ENCODE results near the gene EIF3B.
A peak's percentile ranks its signal among the peaks of the same experiment; 100 is the strongest.
"Not testable (repeated sequence)": the region's sequence is repeated elsewhere in the genome, so short reads cannot be mapped to it uniquely, and the experiment has no call there.

EIF3B gene

DNA sequence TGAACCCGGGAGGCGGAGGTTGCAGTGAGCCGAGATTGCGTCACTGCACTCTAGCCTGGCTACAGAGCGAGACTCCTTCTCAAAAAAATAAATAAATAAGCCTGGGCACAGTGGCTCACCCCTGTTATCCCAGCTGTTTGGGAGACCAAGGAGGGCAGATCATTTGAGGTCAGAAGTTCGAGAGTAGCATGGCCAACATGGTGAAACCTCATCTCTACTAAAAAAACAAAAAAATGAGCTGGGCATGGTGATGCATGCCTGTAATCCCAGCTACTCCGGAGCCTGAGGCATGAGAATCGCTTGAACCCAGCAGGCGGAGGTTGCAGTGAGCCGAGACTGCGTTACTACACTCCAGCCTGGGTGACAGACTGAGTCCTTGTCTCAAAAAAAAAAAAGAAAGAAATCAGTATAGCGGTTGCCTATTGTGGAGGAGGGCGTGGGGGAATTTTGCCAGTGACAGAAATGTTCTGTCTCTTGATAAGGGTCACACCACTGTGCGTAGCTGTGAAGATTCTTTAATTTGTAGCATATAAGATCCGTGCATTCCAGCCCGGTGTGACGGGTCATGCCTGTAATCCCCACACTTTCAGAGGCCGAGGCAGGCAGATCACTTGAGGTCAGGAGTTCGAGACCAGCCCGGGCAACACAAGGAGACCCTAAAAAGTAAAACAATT, 17.9 kb upstream of the EIF3B start:
- DNase-seq (ENCODE audit: low read depth), result no peak
- no peak overlapping the region for H3K4me3 ChIP-seq (ENCODE audit: low read depth, low read length)

- not testable (repeated sequence) for H3K4me3 ChIP-seq (ENCODE audit: low read depth, low read length)
Observed at GRCh38 chr7:2347351-2348063, 7.1 kb upstream of the EIF3B start.

GRCh38 chr7:2350055-2350454, 4.6 kb upstream of the EIF3B start:
- no peak for DNase-seq (ENCODE audit: low read depth)
- H3K4me3 ChIP-seq (ENCODE audit: low read depth, low read length), result no peak overlapping the region

More at GRCh38 chr7:2347351-2348063, 7.1 kb upstream of the EIF3B start:
- DNase-seq (ENCODE audit: low read depth), result not testable (repeated sequence)

GRCh38 chr7:2350861-2351260, 3.8 kb upstream of the EIF3B start:
- H3K4me3 ChIP-seq (ENCODE audit: low read depth, low read length), result no peak overlapping the region
- DNase-seq (ENCODE audit: low read depth), result no peak

DNA sequence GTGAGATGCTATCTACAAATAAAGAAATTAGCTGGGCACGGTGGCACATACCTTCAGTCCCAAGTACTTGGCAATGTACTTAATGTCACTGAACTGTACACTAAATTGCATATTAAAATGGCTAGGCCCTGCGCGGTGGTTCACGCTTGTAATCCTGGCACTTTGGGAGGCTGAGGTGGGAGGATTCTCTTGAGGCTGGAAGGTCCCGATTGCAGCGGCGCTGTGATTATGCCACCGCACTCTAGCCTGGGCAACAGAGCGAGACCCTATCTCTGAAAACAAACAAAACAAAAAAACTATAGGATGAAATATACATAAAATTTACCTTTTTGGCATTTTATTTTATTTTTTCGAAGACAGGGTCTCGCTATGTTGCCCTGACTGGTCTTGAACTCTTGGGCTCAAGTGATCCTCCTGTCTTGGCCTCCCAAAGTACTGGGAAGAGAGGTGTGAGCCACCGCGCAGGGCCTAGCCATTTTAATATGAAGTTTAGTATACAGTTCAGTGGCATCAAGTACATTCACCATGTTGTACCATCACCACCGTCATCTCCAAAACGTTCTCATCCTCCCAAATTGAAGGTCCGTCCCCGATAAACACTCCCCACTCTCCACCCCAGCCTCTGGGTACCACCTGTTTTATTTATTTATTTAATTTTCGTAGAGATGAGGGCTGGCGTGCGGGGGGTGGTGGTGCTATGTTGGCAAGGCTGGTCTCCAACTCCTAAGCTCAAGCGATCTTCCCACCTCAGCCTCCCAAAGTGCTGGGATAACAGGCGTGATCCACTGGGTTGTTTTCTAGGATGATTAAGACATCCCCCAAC, 1.3 kb upstream of the EIF3B start:
- no peak for DNase-seq (ENCODE audit: low read depth)
- peak overlapping the region; percentile 98 for H3K4me3 ChIP-seq (ENCODE audit: low read depth, low read length)

DNA sequence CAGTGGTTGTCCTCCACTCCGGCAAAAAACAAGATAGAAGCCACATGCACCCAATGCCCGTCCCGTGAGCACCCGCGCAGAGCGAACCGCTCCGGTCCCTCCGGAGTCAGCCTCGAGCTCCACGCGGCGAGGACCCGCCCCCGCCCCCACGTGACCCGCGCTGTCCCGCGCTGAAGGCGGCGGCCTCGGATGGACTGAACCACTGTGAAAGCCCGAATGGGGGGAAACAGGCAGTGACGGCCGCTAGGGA, 766 bp upstream of the EIF3B start:
- DNase-seq (ENCODE audit: low read depth), result peak; percentile 60
- peak overlapping the region; percentile 98 for H3K4me3 ChIP-seq (ENCODE audit: low read depth, low read length)

- peak overlapping the region; percentile 98 for H3K4me3 ChIP-seq (ENCODE audit: low read depth, low read length)
- DNase-seq (ENCODE audit: low read depth), result no peak
Observed at GRCh38 chr7:2354939-2355704, 495 bp downstream of the EIF3B start.

DNA sequence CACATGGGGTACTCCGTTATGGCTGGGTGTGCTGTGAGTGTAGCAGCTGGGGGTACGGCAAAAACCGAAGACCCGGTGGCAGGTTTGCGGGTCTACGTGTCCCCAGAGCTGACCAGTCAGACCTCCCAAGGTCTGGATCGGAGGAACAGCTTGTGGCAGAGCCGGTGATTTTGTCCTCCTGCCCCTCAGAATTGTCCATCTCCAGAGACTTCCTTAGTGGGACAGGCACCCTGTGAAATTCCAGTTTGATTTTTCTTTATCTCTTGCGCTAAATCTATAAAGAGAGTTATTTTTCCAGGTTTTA, 1.0 kb downstream of the EIF3B start:
- peak overlapping the region; percentile 98 for H3K4me3 ChIP-seq (ENCODE audit: low read depth, low read length)
- DNase-seq (ENCODE audit: low read depth), result no peak

GRCh38 chr7:2357165-2357564, 2.5 kb downstream of the EIF3B start:
- no peak overlapping the region for H3K4me3 ChIP-seq (ENCODE audit: low read depth, low read length)
- no peak for DNase-seq (ENCODE audit: low read depth)

GRCh38 chr7:2357571-2357970, 2.9 kb downstream of the EIF3B start:
- no peak overlapping the region for H3K4me3 ChIP-seq (ENCODE audit: low read depth, low read length)
- DNase-seq (ENCODE audit: low read depth), result no peak

- no peak for DNase-seq (ENCODE audit: low read depth)
- H3K4me3 ChIP-seq (ENCODE audit: low read depth, low read length), result no peak overlapping the region
Observed at GRCh38 chr7:2358968-2359527, 4.4 kb downstream of the EIF3B start.

DNA sequence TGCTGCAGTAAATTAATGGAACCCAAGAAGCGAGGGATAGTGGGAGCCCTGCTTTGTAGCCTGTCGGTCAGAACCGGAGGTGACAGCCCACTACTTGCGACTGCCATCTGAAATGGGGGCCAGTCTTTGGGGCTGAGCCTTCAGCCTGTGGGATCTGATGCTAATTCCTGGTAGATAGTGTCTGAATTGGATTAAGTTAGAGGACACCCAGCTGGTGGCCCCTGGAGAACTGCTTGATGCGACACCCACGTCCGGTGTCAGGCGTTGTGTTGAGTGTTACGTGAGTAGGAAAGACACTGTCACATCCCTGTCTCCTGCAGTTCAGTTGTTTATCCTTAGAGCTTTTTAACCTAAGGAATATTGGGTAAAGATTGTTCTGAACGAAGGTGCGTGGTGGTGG, 5.0 kb downstream of the EIF3B start:
- no peak overlapping the region for H3K4me3 ChIP-seq (ENCODE audit: low read depth, low read length)
- no peak for DNase-seq (ENCODE audit: low read depth)

DNA sequence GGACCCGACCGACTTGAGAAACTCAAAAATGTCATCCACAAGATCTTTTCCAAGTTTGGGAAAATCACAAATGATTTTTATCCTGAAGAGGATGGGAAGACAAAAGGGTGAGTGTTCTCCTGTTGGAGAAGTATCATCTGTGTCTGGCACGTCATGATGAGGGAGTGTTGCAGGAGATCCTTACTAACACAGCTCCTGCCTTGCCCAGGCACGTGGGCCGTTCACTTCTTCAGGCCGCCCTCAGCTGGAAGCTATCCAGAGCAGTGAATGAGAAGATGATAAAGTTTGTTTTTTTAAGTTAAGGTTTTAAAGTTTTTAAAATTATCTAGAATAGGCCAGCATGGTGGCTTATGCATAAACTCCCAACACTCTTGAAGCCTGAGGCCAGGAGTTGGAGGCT, 6.2 kb downstream of the EIF3B start:
- no peak for DNase-seq (ENCODE audit: low read depth)
- H3K4me3 ChIP-seq (ENCODE audit: low read depth, low read length), result no peak overlapping the region

- H3K4me3 ChIP-seq (ENCODE audit: low read depth, low read length), result no peak overlapping the region
- DNase-seq (ENCODE audit: low read depth), result no peak
Observed at GRCh38 chr7:2362385-2363088, 7.9 kb downstream of the EIF3B start.

DNA sequence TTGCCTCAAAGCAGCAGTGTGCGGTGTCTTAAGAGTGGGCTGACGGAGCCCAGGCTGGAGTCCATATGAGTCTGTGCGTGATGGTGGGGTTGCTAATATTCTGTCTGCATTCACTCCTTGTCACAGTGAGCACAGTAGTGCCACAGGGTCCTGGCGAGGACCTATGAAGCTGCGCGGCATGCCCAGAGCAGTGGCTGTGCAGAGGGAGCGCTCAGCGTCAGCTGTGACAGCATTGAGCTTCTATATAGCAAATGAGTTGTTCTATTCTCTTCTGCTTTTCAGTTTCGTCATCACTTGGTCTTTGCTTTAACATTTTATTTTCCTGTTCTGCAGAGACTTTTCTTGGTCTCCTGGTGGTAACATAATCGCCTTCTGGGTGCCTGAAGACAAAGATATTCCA, 14.5 kb downstream of the EIF3B start:
- no peak overlapping the region for H3K4me3 ChIP-seq (ENCODE audit: low read depth, low read length)
- DNase-seq (ENCODE audit: low read depth), result no peak

DNA sequence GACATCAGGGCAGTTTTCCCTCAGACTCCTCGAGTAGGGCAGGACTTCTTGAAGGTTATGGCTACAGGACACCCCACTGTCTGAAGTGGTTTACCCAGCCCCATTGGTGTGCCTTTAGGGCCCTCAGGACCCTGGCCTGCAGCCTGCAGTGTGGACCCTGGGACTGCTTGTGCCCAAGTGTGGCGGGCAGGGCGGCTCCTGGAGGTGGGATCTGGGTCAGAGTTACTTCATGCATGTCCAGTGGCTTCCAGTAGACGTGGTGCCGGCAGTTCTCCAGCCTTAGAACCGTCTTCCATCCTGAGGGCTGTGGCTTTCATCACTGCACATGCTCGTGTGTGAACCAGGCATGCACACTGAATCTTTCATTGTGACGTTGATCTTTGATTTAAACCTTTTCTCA, 16.7 kb downstream of the EIF3B start:
- H3K4me3 ChIP-seq (ENCODE audit: low read depth, low read length), result no peak overlapping the region
- no peak for DNase-seq (ENCODE audit: low read depth)

- H3K4me3 ChIP-seq (ENCODE audit: low read depth, low read length), result no peak overlapping the region
- DNase-seq (ENCODE audit: low read depth), result no peak
Observed at GRCh38 chr7:2372724-2373123, 18.1 kb downstream of the EIF3B start.

- no peak overlapping the region for H3K4me3 ChIP-seq (ENCODE audit: low read depth, low read length)
- DNase-seq (ENCODE audit: low read depth), result no peak
Observed at GRCh38 chr7:2373124-2373556, 18.5 kb downstream of the EIF3B start.

- no peak for DNase-seq (ENCODE audit: low read depth)
- no peak overlapping the region for H3K4me3 ChIP-seq (ENCODE audit: low read depth, low read length)
Observed at GRCh38 chr7:2373646-2374045, 19.0 kb downstream of the EIF3B start.
